Stimulated activated CD4-positive, alpha-beta T cell treated with anti-CD3 and anti-CD28 coated beads, Interleukin-1b, Interleukin-23, amount 100 ng/mL, for 4 hours (primary cell): ENCODE results near the gene RTBDN.

Experiments
- DNase-seq, 2 donors: peaks; one replicate each; pipeline ENCODE4 v3.0.0-alpha.2; 2020; ENCODE audit warnings: low read depth in 2 of 2

Gene RTBDN

DNA sequence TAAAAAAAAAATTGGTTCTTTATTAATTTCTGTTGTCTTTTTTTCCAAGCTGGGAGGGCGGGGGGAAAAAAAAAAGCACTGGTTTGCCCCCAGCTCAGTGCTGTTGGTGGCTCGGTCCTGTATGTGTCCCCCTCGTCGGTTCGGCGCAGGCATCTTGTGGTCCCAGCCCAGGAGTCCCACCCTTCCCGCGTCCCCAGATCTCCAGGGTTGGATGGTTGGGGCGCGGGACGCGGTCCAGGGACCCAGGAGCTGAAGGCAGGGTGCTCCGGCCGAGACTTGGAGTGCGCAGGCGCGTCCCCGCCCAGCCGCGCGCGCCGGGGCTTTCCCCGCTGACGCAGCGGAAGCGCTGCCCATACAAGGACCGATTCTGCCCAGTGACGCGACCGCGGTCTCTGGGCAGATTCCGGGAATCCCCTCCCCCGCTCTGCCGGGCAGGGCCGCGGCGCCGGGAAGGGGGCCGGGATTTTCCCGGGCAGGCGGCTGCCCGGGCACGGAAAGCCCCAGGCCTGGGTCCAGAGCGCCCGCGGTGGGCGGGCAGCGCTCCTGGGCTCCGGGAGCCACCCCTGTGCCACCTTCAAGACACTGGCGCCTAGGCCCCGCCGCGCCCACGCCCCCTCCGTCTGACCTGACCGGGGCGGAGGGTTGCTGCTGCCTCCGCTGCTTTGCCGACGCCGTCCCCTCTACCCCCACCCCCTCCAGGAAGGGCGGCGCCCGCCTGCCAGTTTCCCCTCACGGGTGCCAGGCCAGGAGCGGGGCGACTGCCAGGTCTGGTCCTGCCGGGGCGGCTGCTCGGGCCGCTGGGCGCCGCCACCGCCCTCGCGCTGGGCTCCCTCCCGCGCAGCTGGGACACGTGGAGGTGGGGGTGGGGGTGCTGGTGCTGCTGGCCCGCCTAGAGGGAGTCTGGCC, 40.8 kb downstream of the RTBDN start:
- DNase-seq, result peak; percentile 92 to 96

DNA sequence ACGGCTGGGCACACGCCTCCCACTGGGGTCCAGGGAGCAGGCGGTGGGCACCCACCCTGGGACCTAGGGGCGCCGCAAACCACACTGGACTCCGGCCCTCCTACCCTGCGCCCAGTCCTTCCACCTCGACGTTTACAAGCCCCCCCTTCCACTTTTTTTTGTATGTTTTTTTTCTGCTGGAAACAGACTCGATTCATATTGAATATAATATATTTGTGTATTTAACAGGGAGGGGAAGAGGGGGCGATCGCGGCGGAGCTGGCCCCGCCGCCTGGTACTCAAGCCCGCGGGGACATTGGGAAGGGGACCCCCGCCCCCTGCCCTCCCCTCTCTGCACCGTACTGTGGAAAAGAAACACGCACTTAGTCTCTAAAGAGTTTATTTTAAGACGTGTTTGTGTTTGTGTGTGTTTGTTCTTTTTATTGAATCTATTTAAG, 41.5 kb downstream of the RTBDN start:
- DNase-seq, result no peak

DNA sequence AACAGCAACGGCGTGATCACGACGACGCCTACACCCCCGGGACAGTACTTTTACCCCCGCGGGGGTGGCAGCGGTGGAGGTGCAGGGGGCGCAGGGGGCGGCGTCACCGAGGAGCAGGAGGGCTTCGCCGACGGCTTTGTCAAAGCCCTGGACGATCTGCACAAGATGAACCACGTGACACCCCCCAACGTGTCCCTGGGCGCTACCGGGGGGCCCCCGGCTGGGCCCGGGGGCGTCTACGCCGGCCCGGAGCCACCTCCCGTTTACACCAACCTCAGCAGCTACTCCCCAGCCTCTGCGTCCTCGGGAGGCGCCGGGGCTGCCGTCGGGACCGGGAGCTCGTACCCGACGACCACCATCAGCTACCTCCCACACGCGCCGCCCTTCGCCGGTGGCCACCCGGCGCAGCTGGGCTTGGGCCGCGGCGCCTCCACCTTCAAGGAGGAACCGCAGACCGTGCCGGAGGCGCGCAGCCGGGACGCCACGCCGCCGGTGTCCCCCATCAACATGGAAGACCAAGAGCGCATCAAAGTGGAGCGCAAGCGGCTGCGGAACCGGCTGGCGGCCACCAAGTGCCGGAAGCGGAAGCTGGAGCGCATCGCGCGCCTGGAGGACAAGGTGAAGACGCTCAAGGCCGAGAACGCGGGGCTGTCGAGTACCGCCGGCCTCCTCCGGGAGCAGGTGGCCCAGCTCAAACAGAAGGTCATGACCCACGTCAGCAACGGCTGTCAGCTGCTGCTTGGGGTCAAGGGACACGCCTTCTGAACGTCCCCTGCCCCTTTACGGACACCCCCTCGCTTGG, 42.1 kb downstream of the RTBDN start:
- DNase-seq, result peak; percentile 66 to 70

DNA sequence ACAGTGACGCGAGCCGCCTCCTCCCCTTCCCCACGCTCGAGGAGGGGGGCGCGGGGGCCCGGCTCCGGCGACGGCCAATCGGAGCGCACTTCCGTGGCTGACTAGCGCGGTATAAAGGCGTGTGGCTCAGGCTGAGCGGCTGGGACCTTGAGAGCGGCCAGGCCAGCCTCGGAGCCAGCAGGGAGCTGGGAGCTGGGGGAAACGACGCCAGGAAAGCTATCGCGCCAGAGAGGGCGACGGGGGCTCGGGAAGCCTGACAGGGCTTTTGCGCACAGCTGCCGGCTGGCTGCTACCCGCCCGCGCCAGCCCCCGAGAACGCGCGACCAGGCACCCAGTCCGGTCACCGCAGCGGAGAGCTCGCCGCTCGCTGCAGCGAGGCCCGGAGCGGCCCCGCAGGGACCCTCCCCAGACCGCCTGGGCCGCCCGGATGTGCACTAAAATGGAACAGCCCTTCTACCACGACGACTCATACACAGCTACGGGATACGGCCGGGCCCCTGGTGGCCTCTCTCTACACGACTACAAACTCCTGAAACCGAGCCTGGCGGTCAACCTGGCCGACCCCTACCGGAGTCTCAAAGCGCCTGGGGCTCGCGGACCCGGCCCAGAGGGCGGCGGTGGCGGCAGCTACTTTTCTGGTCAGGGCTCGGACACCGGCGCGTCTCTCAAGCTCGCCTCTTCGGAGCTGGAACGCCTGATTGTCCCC, 42.9 kb downstream of the RTBDN start, which contains the start of gene JUNB:
JUNB (plus strand) TSS at position 142 of the 706 bp plus-strand sequence; CDS start at position 428, 286 bp downstream.
- peak; percentile 95 to 98 for DNase-seq

DNA sequence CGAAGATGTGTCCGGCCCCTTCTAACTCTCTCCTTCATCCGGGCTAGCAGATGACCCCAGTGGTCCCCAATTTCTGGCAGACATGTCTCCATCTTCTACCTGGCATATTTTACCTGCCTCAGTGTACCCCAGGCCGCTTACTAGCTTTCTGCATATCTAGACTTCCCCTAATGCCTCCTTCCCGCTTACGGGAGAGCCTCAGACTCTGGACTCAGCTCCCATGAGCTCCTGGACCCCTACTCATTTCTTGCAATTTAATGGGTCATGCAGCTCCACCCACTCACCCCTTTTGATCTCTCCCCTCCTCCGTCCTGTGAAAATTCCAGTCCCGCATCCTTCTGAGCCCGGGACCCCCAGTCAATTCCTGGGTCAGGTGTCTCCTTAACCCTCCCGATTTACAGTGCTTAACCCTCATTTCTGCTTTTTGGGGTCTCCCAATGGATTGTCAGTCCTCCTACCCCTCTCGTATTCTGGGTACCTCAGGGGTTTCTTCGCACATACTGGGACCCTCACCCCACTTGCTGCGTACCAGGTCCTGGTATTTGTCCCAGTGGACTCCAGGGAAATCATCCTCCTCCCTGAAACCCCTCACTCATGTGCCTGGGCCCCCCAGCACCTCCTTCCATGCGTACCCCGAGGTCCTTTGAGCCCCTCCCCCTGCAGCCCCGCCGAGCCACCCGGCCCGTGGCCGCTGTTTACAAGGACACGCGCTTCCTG, 43.6 kb downstream of the RTBDN start:
- DNase-seq, result no peak

DNA sequence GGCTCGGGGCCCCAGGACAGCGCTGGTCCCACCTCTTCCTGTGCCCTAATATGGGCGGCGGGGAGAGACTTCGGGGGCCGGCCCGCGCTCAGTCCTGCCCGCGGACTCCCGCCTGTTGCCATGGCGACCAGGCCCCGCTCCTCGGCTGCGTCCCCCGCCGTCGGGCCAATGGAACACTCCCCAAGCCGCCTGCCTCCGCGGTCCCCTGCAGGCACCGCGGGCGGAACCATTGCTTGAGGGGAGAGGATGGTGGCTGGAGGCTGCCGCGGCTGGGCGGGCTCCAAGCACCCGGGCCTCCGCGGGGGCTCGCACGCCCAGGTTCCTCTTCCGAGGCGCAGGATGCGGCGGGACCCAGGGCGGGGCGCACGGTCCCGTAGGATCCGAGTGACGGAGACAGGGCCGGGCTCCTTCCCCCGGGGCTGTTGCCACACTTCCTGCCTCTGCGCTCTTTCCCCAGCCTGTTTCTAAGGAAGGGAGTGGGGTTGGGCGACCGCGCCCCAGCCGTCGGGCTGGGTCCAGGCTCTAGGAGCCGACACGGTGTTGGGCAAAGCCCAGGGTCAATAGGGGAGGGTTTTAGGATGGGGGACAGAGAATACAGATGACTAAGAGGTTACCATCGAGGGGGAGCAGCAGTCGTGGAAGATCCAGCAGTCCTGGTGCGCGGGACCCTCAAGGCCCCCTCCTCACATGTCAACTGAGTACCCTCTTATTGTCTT, 44.3 kb downstream of the RTBDN start:
- peak; percentile 70 to 83 for DNase-seq

DNA sequence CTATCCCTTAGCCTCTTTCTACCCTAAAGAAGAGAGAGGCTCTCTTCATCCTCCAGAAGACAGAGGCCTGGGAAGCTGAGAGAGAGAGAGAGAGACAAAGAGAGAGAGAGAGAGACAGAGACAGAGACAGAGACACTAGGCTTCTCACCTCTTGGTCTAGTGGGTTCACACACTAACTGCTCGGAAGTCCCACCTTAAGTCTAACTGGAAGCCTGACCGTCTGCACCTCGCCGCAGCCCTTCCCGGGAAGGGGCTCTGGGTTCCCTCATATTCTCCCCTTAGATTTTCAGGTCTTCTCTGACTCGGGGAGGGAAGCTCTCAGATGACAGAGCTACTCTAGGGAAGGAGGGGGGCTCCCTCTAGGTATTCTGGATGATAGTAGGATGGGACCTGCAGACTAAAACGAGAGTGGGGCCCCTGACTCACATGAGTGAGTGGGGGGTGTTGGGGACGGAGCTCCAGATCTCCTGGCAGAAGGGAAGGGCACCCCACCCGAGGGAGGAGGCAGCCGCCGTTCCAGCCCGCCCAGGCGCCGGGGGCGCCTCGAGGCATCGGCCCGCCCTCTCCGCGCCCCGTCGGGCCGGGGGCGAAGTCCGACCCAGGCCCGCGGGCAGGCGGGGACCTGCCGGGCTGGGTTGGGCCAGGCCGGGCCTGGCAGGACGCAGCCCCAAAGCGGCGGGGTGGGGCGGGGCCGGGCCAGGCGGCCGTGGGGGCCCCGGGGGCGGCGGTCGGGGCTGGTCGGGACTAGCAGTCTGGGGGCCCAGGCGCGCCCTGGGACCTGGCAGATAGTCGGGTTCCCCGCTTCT, 45.1 kb downstream of the RTBDN start:
- peak in 1 of 2 donors; percentile 31 for DNase-seq

DNA sequence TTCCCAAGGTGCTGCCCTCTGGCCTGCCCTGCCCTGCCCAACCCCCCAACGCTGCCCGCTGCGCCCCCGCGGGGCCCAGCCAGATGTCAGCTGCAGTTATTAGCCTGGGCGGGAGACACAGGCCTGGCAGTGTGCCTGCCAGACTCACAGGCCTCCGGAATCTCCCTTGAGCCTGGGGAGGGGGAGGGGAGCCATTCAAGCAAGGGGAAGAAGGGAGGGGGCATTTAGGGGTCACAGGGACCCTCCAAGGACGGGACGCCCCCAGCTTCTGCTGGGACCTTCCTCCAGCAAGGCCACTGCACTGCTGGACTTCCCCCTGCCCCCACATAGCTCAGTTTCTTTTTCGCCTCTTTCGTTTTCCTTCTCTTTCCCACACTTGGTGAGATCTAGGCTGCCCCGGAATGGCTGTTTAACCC, 45.7 kb downstream of the RTBDN start:
- DNase-seq, result peak in 1 of 2 donors; percentile 46

DNA sequence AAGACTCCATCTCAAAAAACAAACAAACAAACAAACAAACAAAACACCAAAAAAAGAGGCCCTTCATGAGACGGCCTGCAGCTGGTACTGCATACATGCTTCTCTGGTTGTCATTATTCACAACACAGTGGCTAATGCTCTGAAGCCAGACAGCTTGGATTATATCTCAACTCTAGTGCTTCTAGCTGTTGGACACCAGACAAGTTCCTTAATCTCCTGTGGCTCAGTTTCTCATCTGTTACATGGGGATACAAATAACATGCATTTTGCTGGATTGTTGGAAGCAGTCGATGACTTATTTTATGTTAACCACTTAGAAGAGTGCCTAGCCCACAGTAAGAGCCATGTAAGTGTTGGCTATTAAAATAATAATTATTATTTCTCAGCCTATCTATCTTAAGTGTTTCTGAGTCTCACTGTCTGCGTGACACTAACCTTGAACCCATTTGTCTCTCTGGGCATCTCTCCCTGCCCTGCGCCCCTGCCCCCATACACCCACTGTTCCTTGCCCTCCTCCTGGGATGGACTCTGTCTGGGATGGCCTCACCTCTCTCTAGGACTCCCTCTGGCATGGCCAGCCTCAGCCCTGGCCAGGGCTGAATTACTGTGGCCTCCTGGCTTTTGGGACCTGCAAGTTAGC, 46.2 kb downstream of the RTBDN start:
- DNase-seq, result no peak

DNA sequence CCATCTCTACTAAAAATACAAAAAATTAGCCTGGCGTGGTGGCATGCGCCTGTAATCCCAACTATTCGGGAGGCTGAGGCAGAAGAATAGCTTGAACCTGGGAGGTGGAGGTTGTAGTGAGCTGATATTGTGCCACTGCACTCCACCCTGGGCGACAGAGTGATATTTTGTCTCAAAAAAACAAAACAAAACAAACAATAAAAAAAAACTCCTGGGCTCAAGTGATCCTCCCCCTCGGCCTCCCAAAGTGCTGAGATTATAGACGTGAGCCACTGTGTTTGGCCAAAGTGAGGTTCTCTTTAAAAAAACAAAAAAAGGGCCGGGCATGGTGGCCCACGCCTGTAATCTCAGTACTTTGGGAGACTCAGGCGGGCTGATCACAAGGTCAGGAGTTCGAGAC, 46.9 kb downstream of the RTBDN start:
- no peak for DNase-seq

DNA sequence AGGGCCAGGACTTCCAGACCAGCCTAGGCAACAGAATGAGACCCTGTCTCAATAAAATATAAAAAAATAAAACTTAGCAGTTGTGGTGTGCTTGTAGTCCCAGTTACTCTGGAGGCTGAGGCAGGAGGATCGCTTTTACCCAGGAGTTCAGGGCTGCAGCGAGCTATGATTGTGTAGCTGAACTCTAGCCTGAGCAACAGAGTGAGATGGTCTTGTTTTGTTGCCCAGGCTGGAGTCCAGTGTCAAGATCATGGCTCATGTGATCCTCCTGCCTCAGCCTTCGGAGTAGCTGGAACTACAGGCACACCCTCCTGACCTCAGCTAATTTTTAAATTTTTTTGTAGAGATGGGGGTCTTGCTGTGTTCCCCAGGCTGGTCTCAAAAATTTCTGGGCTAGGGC, 47.4 kb downstream of the RTBDN start:
- DNase-seq, result no peak

DNA sequence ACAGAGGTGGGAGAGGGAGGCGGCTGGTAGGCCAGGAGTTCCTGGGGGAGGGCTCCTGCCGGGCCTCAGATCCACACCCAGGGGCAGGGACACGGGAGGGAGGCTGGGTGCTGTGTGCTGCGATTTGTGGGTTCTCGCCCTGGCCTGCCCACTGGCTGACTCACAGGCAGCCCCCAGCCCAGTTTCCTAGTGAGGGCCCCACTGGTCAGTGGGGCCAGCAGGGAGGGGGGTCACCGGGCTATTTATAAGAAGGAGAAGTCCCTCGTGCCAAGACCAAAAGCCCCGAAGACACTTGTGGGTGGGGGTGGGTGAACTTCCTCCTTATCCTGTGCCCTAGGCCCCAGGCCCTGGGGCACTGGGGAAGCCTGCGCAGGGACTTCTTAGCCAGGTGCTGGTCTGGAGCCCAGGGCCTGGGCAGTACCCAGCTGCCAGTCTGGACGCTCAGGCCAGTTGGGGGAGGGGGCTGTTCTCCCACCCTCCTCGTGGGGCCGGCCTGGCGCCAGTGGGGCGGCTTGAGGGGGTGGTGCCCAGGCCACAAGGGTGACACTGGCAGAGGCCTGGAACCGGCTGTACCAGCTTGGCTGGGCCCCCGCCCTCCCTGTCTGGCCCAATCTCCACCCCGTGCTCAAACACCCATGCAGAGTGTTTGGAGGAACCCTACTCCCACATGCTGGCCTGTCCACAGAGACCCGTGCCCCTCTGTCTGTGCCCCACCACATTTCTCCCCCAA, 48.1 kb downstream of the RTBDN start:
- no peak for DNase-seq

DNA sequence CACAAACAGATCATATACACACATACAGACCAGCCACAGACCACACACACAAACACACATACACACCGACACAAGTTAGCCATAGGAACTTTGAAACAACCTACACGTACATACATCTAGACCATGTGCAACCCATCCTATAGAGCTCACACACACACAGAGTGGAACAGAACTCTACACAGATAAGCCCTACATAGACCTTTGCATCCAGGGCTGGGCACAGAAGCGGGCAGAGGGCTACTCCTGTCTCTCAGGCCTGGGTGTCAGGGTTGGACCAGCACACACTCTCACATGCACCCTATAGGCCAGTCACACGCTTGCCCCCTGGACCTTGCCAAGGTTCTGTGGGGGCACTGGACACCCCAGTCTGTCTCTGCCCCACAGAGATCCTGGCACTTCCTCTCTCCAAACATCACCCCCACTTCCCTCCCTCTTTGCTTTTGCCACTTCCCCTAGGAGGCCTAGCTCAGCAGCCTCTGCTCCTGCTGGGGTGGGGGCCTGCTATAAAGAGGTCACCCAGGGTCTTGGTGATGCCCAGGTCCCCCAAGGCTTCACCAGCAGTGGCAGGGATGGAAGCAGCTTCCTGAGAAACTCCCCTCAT, 48.8 kb downstream of the RTBDN start:
- no peak for DNase-seq

DNA sequence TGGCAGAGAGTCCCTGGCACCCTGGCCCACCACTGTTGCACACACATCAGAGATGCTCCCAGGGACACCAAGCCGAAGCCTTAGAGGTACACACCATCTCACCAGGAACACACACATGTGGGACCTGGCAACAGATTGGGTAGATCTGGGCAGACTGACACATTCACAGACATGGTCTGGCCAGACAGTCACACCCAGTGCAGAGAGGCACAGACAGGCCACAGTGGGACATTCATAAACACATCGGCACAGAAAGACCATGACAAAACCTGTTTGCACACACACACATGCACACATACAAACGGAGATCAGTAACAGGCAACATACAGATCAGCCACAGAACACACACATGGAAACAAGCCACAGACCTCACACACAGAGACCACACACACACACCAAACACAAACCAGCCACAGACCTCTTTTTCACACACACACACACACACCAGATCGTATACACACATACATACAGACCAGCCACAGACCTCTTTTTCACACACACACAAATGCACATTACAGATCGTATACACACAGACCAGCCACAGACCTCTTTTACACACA, 49.4 kb downstream of the RTBDN start:
- DNase-seq, result no peak

DNA sequence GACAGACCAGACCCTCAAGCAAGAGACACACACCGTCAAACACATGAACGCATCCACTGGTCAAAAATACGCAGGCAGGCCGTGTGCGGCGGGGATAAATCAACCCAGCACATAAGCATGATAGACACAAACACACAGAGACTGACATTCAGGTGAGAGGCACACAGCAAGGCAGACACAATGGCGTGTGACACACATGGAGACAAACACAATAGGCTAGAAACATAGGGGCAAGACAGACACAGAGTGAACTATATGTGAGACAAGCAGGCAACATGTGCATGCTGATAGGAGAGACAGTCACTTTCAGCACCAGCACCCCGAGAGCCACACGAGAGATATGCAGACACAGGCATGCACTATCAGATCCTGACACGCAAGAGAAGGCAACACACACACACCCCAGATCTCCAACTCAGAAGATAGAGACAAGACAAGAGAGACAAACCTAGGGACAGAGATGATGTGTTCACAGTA, 49.9 kb downstream of the RTBDN start:
- no peak for DNase-seq

DNA sequence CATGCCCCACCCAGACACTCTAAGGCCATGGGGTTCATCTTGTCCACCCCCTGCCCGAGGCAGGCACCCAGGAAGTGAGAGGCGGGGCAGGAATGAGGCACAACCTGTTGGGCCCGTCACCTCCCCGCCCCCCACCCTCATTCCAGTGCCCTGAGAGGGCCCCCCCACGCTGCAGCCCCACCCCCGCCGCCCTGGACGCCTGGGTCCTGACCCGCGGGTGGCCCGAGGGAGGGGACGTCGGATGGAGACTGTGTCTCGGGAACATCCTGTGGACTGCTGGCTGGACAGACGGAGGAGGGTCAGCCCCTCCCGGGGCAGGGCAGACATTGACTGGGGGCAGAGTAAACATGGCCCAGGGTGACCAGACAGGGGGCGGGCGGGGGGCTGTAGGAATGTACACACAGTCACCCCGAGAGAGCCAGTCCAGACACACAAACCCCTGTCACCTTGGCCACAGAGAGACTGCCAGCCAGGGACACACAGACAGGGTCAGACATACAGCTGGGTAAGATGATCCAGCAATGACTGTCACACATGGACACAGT, 50.5 kb downstream of the RTBDN start:
- DNase-seq, result no peak

DNA sequence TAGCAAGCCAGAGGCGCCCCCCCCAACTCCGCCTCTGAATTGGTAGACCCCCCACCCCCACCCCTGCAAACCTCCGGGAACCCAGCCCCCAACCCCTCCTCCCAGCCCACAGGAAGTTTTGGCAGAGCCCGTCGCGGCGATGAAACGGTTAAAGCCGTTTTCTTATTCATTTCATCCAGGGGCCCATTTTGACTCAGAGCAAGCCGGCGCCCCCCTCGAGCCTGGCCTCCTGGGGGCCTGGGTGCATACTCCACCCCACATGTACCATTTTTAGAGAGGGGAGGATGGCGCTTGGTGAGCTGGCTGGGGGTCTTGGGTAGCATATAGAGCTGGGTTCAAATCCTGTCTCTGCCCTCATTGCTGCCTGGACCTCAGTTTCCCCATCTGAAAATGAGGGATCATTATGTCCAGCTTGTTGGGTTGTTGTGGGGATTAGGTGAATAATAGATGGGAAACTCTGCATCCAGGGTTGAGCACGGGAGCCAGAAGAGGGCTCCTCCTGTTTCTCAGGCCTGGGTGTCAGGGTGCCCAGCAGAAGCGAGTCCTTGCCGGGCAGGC, 51.0 kb downstream of the RTBDN start:
- DNase-seq, result no peak
